ENCODE results near the gene MEN1. TPM values are rescaled to one million over a fixed set of nuclear protein-coding genes. Genes with fewer than 3 reads are reported as not detected.

Gene MEN1
- total RNA-seq, 4 donors from 2014 or later = 26.9 to 46.6 (median 36.1) TPM

GRCh38 chr11:64809781-64810241, 540 bp downstream of the MEN1 start:
- H3K4me1 ChIP-seq = peaks cover 15% of the 10 kb centered on the region
- 10% methylated on average over 12 of the region's 44 CpGs for WGBS
- TF ChIP-seq POLR2A (IDR thresholded peaks at IDR 0.05) (no peak), CTCF (IDR thresholded peaks at IDR 0.05) (no peak), EP300 (IDR thresholded peaks at IDR 0.05) (no peak), POLR2AphosphoS5 (IDR thresholded peaks at IDR 0.05) (no peak)
- DNase-seq (ENCODE audit: low spot score in 2 of 2) = no peak
- H3K4me3 ChIP-seq = peak overlapping the region; percentile 70
- H3K27me3 ChIP-seq = no peaks in the 10 kb centered on the region
- no peaks in the 10 kb centered on the region for H3K9me3 ChIP-seq
- H3K27ac ChIP-seq = peak overlapping the region; percentile 42
- peaks cover 23% of the 10 kb centered on the region for H3K36me3 ChIP-seq

- peaks cover 23% of the 10 kb centered on the region for H3K36me3 ChIP-seq
- H3K4me3 ChIP-seq = no peak overlapping the region
- H3K27ac ChIP-seq = no peak overlapping the region
- TF ChIP-seq POLR2A (IDR thresholded peaks at IDR 0.05) (no peak), POLR2AphosphoS5 (IDR thresholded peaks at IDR 0.05) (no peak), CTCF (IDR thresholded peaks at IDR 0.05) (no peak), EP300 (IDR thresholded peaks at IDR 0.05) (no peak)
- H3K27me3 ChIP-seq = no peaks in the 10 kb centered on the region
- no peaks in the 10 kb centered on the region for H3K9me3 ChIP-seq
- WGBS = 95% methylated on average over 9 of the region's 9 CpGs
- peaks cover 37% of the 10 kb centered on the region for H3K4me1 ChIP-seq
- DNase-seq (ENCODE audit: low spot score in 2 of 2) = no peak
These were observed 4.9 kb downstream of the MEN1 start for GRCh38 chr11:64805481-64805880.

- Histone ChIP-seq H3K4me3 (peak overlapping the region; percentile 66), H3K9me3 (no peaks in the 10 kb centered on the region), H3K36me3 (peaks cover 23% of the 10 kb centered on the region), H3K4me1 (peaks cover 34% of the 10 kb centered on the region), H3K27ac (no peak overlapping the region), H3K27me3 (no peaks in the 10 kb centered on the region)
- 91% methylated on average over 15 of the region's 41 CpGs for WGBS
- peak in 1 of 2 donors; percentile 72 for DNase-seq (ENCODE audit: low spot score in 2 of 2)
- TF ChIP-seq CTCF (IDR thresholded peaks at IDR 0.05) = no peak
- TF ChIP-seq POLR2A (IDR thresholded peaks at IDR 0.05) = no peak
- TF ChIP-seq POLR2AphosphoS5 (IDR thresholded peaks at IDR 0.05) = no peak
- no peak for TF ChIP-seq EP300 (IDR thresholded peaks at IDR 0.05)
These were observed 5.8 kb downstream of the MEN1 start for GRCh38 chr11:64804346-64805210.

GRCh38 chr11:64803846-64804345, 6.5 kb downstream of the MEN1 start:
- peak overlapping the region; percentile 66 for H3K4me3 ChIP-seq
- H3K36me3 ChIP-seq = peaks cover 23% of the 10 kb centered on the region
- 35% methylated on average over 14 of the region's 15 CpGs for WGBS
- H3K4me1 ChIP-seq = peaks cover 27% of the 10 kb centered on the region
- H3K27ac ChIP-seq = peak overlapping the region; percentile 79
- no peak for TF ChIP-seq POLR2AphosphoS5 (IDR thresholded peaks at IDR 0.05)
- no peak for TF ChIP-seq CTCF (IDR thresholded peaks at IDR 0.05)
- no peak for TF ChIP-seq EP300 (IDR thresholded peaks at IDR 0.05)
- no peak for TF ChIP-seq POLR2A (IDR thresholded peaks at IDR 0.05)
- no peaks in the 10 kb centered on the region for H3K9me3 ChIP-seq
- no peaks in the 10 kb centered on the region for H3K27me3 ChIP-seq
- DNase-seq (ENCODE audit: low spot score in 2 of 2) = no peak

GRCh38 chr11:64803158-64803845, 7.0 kb downstream of the MEN1 start, which contains the start of gene MAP4K2:
TSS of gene MAP4K2 (minus strand) at chr11:64803214. CDS start at chr11:64803149, 65 bp downstream.
- 0% methylated on average over 14 of the region's 58 CpGs for WGBS
- peak; percentile 93 for DNase-seq (ENCODE audit: low spot score in 2 of 2)
- Histone ChIP-seq H3K27me3 (no peaks in the 10 kb centered on the region), H3K4me1 (peaks cover 26% of the 10 kb centered on the region), H3K9me3 (no peaks in the 10 kb centered on the region), H3K4me3 (peak within 1 kb of the TSS; percentile 66), H3K27ac (peak within 1 kb of the TSS; percentile 79), H3K36me3 (peaks cover 23% of the 10 kb centered on the region)
- TF ChIP-seq CTCF (IDR thresholded peaks at IDR 0.05) (peak in 1 of 2 donors; percentile 28), POLR2A (IDR thresholded peaks at IDR 0.05) (no peak)
